Measurements from ENCODE around the gene RXFP1.

- TF ChIP-seq CTCF (IDR thresholded peaks at IDR 0.05; ENCODE audit: poor library complexity) (no peak), EZH2 (IDR thresholded peaks at IDR 0.05; ENCODE audit: borderline replicate concordance) (no peak), EZH2phosphoT487 (IDR thresholded peaks at IDR 0.05; ENCODE audit: low read depth, severe bottlenecking, unreplicated experiment) (no peak)
These were observed 114.9 kb downstream of the RXFP1 start for GRCh38 chr4:158636619-158637018.
